Osteoblast (primary cell): Measurements from ENCODE around the gene SNX9. TPM values are rescaled to one million over a fixed set of nuclear protein-coding genes. Genes with fewer than 3 reads are reported as not detected.

Experiments
- DNase-seq: peaks from one replicate; pipeline ENCODE4 v3.0.0; 2011; ENCODE audit warnings: low spot score, mixed read lengths; ENCODE audit not compliant: insufficient read length; ENCODE audit errors: missing footprints
- H2AFZ ChIP-seq: 2 replicates; pipeline ENCODE4 v1.6.0; 2011; ENCODE audit warnings: mild to moderate bottlenecking, low read length
- H3K27ac ChIP-seq: 2 replicates; pipeline ENCODE4 v1.5.1; 2011; ENCODE audit warnings: mild to moderate bottlenecking, low read depth, low read length, moderate library complexity
- H3K27me3 ChIP-seq: 2 replicates; pipeline ENCODE4 v1.6.0; 2012; ENCODE audit warnings: mild to moderate bottlenecking, control low read depth, inconsistent platforms, low read length, moderate library complexity; ENCODE audit not compliant: insufficient read depth
- H3K36me3 ChIP-seq: 2 replicates; pipeline ENCODE4 v1.5.1; 2011; ENCODE audit warnings: mild to moderate bottlenecking, low read length, control low read depth, moderate library complexity; ENCODE audit not compliant: insufficient read depth
- H3K4me1 ChIP-seq: 2 replicates; pipeline ENCODE4 v1.5.1; 2011; ENCODE audit warnings: mild to moderate bottlenecking, low read length, control low read depth, moderate library complexity; ENCODE audit not compliant: insufficient read depth
- H3K4me2 ChIP-seq: 2 replicates; pipeline ENCODE4 v1.6.0; 2011; ENCODE audit warnings: mild to moderate bottlenecking, low read length; ENCODE audit not compliant: insufficient read depth
- H3K4me3 ChIP-seq: fragments of 200-600 bp; sonication (generic); 3 replicates; pipeline ENCODE4 v1.5.1; 2012; ENCODE audit warnings: mild to moderate bottlenecking, low read length, inconsistent platforms; ENCODE audit not compliant: insufficient read depth
- H3K79me2 ChIP-seq: 2 replicates; pipeline ENCODE4 v1.6.0; 2012; ENCODE audit warnings: mild to moderate bottlenecking, low read length, control low read depth, inconsistent platforms; ENCODE audit not compliant: insufficient read depth
- H3K9me3 ChIP-seq: 2 replicates; pipeline ENCODE4 v1.5.1; 2011; ENCODE audit warnings: low read depth, low read length, control low read depth
- H4K20me1 ChIP-seq: 2 replicates; pipeline ENCODE4 v1.6.0; 2012; ENCODE audit warnings: mild to moderate bottlenecking, low read length, control low read depth; ENCODE audit not compliant: insufficient read depth
- CTCF ChIP-seq: IDR thresholded peaks from 2 replicates; pipeline ENCODE4 v1.5.1; 2011; ENCODE audit warnings: mild to moderate bottlenecking, low read depth, low read length, moderate library complexity; ENCODE audit errors: extremely low read depth
- total RNA-seq: library from RNA; depleted of rRNA; stranded (reverse); fragments of >200 nt; gene quantifications from 2 replicates; pipeline ENCODE4 v1.2.3, GENCODE V29; 2012

Gene SNX9
- total RNA-seq, 1 donor, result 147 TPM

- Histone ChIP-seq H2AFZ (no peak overlapping the region), H3K36me3 (peaks cover 78% of the 10 kb centered on the region), H3K79me2 (peaks cover 70% of the 10 kb centered on the region), H4K20me1 (peaks cover 10% of the 10 kb centered on the region), H3K4me3 (no peak overlapping the region), H3K4me1 (no peaks in the 10 kb centered on the region), H3K27me3 (no peaks in the 10 kb centered on the region), H3K9me3 (no peaks in the 10 kb centered on the region), H3K27ac (no peak overlapping the region), H3K4me2 (no peak overlapping the region)
- TF ChIP-seq CTCF, result no peak
- no peak for DNase-seq
Measured at GRCh38 chr6:157877149-157877548, 54.1 kb downstream of the SNX9 start.

DNA sequence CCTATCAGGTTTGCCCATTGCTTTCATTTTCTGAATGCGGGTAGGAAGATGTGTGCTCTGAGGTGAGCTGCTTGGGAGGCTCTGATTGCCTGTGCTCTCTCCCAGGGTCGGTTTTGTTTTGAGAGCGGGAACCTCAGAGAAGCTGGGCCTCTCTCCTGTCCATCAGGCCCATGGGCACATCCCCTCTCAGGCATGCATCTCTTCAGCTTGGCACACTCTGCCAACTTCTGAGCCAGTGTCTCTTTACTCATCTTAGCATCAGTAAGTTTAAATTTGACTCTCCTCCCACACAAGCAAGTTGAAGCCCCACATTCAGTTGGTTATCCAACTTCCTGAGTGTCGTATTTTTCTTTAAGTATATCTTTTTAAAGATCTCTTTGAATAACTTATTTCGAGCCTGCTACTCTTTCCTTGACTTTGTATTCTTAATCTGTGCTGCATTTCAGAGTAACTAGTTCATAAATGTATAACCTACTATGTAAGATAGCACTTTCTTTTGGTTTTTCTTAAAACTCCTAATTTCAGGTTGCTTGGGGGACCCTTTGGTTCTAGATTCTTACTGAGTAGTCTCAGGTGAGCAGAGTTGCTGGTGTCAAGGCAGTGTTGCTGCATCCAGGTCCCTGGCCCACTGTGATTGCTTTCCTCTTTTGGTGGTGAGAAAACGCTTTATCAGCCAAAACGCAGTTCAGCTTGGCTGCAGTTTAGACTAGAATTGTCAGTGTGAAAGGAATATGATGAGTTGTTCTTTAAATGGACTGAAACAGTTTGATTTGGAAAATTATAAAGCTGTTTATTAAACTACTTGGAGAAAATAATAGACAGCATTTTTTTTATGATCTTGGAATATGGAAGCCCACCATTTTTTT, 54.8 kb downstream of the SNX9 start:
- no peak for TF ChIP-seq CTCF
- DNase-seq, result peak; percentile 32
- Histone ChIP-seq H3K27ac (no peak overlapping the region), H3K36me3 (peaks cover 72% of the 10 kb centered on the region), H2AFZ (no peak overlapping the region), H3K27me3 (no peaks in the 10 kb centered on the region), H3K4me1 (no peaks in the 10 kb centered on the region), H4K20me1 (peaks cover 10% of the 10 kb centered on the region), H3K9me3 (no peaks in the 10 kb centered on the region), H3K79me2 (peaks cover 68% of the 10 kb centered on the region), H3K4me2 (no peak overlapping the region), H3K4me3 (no peak overlapping the region)

- Histone ChIP-seq H3K36me3 (peaks cover 63% of the 10 kb centered on the region), H3K4me2 (no peak overlapping the region), H4K20me1 (peaks cover 15% of the 10 kb centered on the region), H3K9me3 (no peaks in the 10 kb centered on the region), H3K27me3 (no peaks in the 10 kb centered on the region), H3K4me1 (no peaks in the 10 kb centered on the region), H3K4me3 (no peak overlapping the region), H2AFZ (no peak overlapping the region), H3K27ac (no peak overlapping the region), H3K79me2 (peaks cover 69% of the 10 kb centered on the region)
- DNase-seq, result no peak
- no peak for TF ChIP-seq CTCF
Measured at GRCh38 chr6:157879034-157879872, 56.2 kb downstream of the SNX9 start.

DNA sequence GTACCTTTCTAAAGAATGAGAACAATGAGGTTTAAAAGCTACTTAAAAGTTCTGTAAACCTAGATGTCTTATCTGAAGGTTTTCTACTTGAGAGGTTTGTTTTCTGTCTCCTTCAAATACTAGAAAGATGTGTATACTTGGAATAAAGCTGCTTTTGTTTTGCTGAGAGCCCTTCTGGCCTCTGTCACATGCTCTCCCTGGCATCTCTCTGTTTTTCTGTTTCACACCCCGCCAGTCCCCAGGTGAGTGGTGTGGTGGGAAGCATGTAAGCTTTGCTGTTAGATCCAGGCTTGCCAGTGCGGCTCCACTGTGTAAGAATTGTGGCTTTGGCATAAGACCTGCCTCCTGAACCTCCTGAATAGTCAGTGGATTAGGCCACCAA, 56.8 kb downstream of the SNX9 start:
- Histone ChIP-seq H3K36me3 (peaks cover 57% of the 10 kb centered on the region), H3K27me3 (no peaks in the 10 kb centered on the region), H3K79me2 (peaks cover 69% of the 10 kb centered on the region), H2AFZ (no peak overlapping the region), H3K4me2 (no peak overlapping the region), H3K9me3 (no peaks in the 10 kb centered on the region), H3K4me1 (no peaks in the 10 kb centered on the region), H4K20me1 (peaks cover 15% of the 10 kb centered on the region), H3K4me3 (no peak overlapping the region), H3K27ac (no peak overlapping the region)
- no peak for TF ChIP-seq CTCF
- no peak for DNase-seq
